GM23248 (cell line): ENCODE measurements around the gene CASTOR1. TPM values are rescaled to one million over a fixed set of nuclear protein-coding genes. Genes with fewer than 3 reads are reported as not detected.
A peak's percentile ranks its signal among the peaks of the same experiment; 100 is the strongest.
"Not testable (repeated sequence)": the region's sequence is repeated elsewhere in the genome, so short reads cannot be mapped to it uniquely, and the experiment has no call there.

Source experiments
- DNase-seq: peaks from one replicate; pipeline ENCODE4 v3.0.0-alpha.2; 2015
- H2AFZ ChIP-seq: fragments of 200-600 bp; sonication (generic); 2 replicates; pipeline ENCODE4 v1.6.1; 2016; ENCODE audit warnings: antibody characterized with exemption
- H3F3A ChIP-seq: fragments of 200-600 bp; sonication (generic); 2 replicates; pipeline ENCODE4 v1.6.1; 2016; ENCODE audit warnings: mild to moderate bottlenecking, antibody characterized with exemption, mixed run types; ENCODE audit not compliant: insufficient read depth
- H3K27ac ChIP-seq: fragments of 200-600 bp; sonication (generic); 2 replicates; pipeline ENCODE4 v1.5.1; 2016; ENCODE audit warnings: mild to moderate bottlenecking
- H3K27me3 ChIP-seq: fragments of 200-600 bp; sonication (generic); replicated peaks from 2 replicates; pipeline ENCODE4 v1.6.1; 2016; ENCODE audit warnings: mild to moderate bottlenecking; ENCODE audit not compliant: insufficient read depth
- H3K36me3 ChIP-seq: fragments of 200-600 bp; sonication (generic); 2 replicates; pipeline ENCODE4 v1.6.1; 2016; ENCODE audit warnings: low read depth, mild to moderate bottlenecking
- H3K4me1 ChIP-seq: fragments of 200-600 bp; sonication (generic); 2 replicates; pipeline ENCODE4 v1.6.1; 2016; ENCODE audit warnings: mild to moderate bottlenecking; ENCODE audit not compliant: insufficient read depth
- H3K4me2 ChIP-seq: fragments of 200-600 bp; sonication (generic); one replicate; pipeline ENCODE4 v1.6.1; 2016; ENCODE audit warnings: mild to moderate bottlenecking; ENCODE audit not compliant: unreplicated experiment
- H3K4me3 ChIP-seq: fragments of 200-600 bp; sonication (generic); 2 replicates; pipeline ENCODE4 v1.5.1; 2016; ENCODE audit warnings: mild to moderate bottlenecking
- H3K79me2 ChIP-seq: fragments of 200-600 bp; sonication (generic); 2 replicates; pipeline ENCODE4 v1.6.1; 2016; ENCODE audit warnings: mild to moderate bottlenecking; ENCODE audit not compliant: insufficient read depth
- H3K9ac ChIP-seq: fragments of 200-600 bp; sonication (generic); 2 replicates; pipeline ENCODE4 v1.6.1; 2016; ENCODE audit warnings: mild to moderate bottlenecking
- H3K9me2 ChIP-seq: fragments of 200-600 bp; sonication (generic); 2 replicates; pipeline ENCODE4 v1.6.1; 2016; ENCODE audit warnings: mixed run types, mild to moderate bottlenecking, moderate library complexity; ENCODE audit not compliant: insufficient read depth
- H3K9me3 ChIP-seq: fragments of 200-600 bp; sonication (generic); one replicate; pipeline ENCODE4 v1.6.1; 2017; ENCODE audit warnings: low read depth
- H4K20me1 ChIP-seq: fragments of 200-600 bp; sonication (generic); 2 replicates; pipeline ENCODE4 v1.6.0; 2016; ENCODE audit not compliant: insufficient read depth
- EZH2 ChIP-seq: fragments of 200-600 bp; sonication (generic); IDR thresholded peaks from 2 replicates; pipeline ENCODE4 v1.6.1; 2018; ENCODE audit warnings: antibody characterized with exemption, mild to moderate bottlenecking; ENCODE audit not compliant: insufficient read depth, poor library complexity, severe bottlenecking
- EZH2phosphoT487 ChIP-seq: fragments of 200-600 bp; sonication (generic); IDR thresholded peaks from 2 replicates; pipeline ENCODE4 v1.6.1; 2018; ENCODE audit warnings: antibody characterized with exemption, moderate library complexity, mild to moderate bottlenecking, low read depth; ENCODE audit not compliant: insufficient read depth
- WGBS, 2 experiments: methylation state at CpG; one replicate each; pipeline ENCODE4 v1.1.6; 2015 to 2017; ENCODE audit warnings: low lambda C conversion rate in 2 of 2, low coverage in 1 of 2; ENCODE audit errors: missing lambda C conversion rate in 2 of 2; 5-methylcytosine and 5-hydroxymethylcytosine counted together
- in situ Hi-C: fragments of 300-500 bp; cut with MboI; formaldehyde crosslinking; loops from 2 replicates; pipeline ENCODE4 v1.15.0; 2020
- polyA plus RNA-seq: library from polyadenylated mRNA; unstranded; fragments of >200 nt; fragmentation: Nextera tagmentation; extraction: Ambion mirVana; gene quantifications from 2 replicates; pipeline ENCODE4 v1.2.1, GENCODE V29; 2016
- total RNA-seq: library from RNA; depleted of rRNA; stranded (reverse); fragments of >200 nt; shearing (Covaris generic); gene quantifications from 2 replicates; pipeline ENCODE4 v1.2.3, GENCODE V29; 2014; rRNA removed

The CASTOR1 gene
- 10.2 and 13.4 TPM in 2 replicates for total RNA-seq
- polyA plus RNA-seq, result 8.7 and 10.2 TPM in 2 replicates

- 1% methylated on average over 62 to 84 of the region's 85 CpGs for WGBS, 2 experiments
- in situ Hi-C loops, result loop anchor here (10.0 kb wide), 1 partner anchor 95 kb away; the partner anchor contains the start of gene RNF215
These were observed at the start of gene CASTOR1 for GRCh38 chr22:30289141-30289979. TSS of gene CASTOR1 (minus strand) at chr22:30289505. CDS start at chr22:30289497, 8 bp downstream.

GRCh38 chr22:30338802-30339201 is 49.5 kb upstream of the CASTOR1 start:
- no peaks in the 10 kb centered on the region for H3K9me3 ChIP-seq
- H2AFZ ChIP-seq, result no peak overlapping the region
- no peak for TF ChIP-seq EZH2phosphoT487
- TF ChIP-seq EZH2, result no peak
- H3K27ac ChIP-seq, result no peak overlapping the region
- no peaks in the 10 kb centered on the region for H3K9me2 ChIP-seq
- H3K79me2 ChIP-seq, result no peaks in the 10 kb centered on the region
- H3K4me1 ChIP-seq, result no peaks in the 10 kb centered on the region
- no peak overlapping the region for H3K4me2 ChIP-seq
- peaks cover 69% of the 10 kb centered on the region for H3K36me3 ChIP-seq
- H3K27me3 ChIP-seq, result no peaks in the 10 kb centered on the region
- 86 to 93% methylated on average over 7 of the region's 7 CpGs for WGBS, 2 experiments
- in situ Hi-C loops, result no loop called here
- H3K9ac ChIP-seq, result no peak overlapping the region
- no peaks in the 10 kb centered on the region for H4K20me1 ChIP-seq
- H3F3A ChIP-seq, result peaks cover 1% of the 10 kb centered on the region; the same call in 1 of the 2 replicates
- no peak for DNase-seq
- no peak overlapping the region for H3K4me3 ChIP-seq

More at GRCh38 chr22:30289141-30289979, at the start of gene CASTOR1:
- H3K79me2 ChIP-seq, result no peaks in the 10 kb centered on the region
- H3K27ac ChIP-seq, result peak within 1 kb of the TSS; percentile 20
- peak; percentile 100 for DNase-seq
- H3K36me3 ChIP-seq, result no peaks in the 10 kb centered on the region; the same call in 1 of the 2 replicates
- H3K9me2 ChIP-seq, result no peaks in the 10 kb centered on the region
- peaks cover 20% of the 10 kb centered on the region for H3K4me1 ChIP-seq
- H3K4me2 ChIP-seq, result peak within 1 kb of the TSS; percentile 75
- H3K9ac ChIP-seq, result peak within 1 kb of the TSS; percentile 79
- peak within 1 kb of the TSS; percentile 82 for H3K4me3 ChIP-seq
- H3K9me3 ChIP-seq, result no peaks in the 10 kb centered on the region
- no peaks in the 10 kb centered on the region for H3K27me3 ChIP-seq
- no peak for TF ChIP-seq EZH2
- TF ChIP-seq EZH2phosphoT487, result no peak
- no peaks in the 10 kb centered on the region for H4K20me1 ChIP-seq
- peak within 1 kb of the TSS; percentile 52 for H2AFZ ChIP-seq
- peaks cover 17% of the 10 kb centered on the region for H3F3A ChIP-seq

DNA sequence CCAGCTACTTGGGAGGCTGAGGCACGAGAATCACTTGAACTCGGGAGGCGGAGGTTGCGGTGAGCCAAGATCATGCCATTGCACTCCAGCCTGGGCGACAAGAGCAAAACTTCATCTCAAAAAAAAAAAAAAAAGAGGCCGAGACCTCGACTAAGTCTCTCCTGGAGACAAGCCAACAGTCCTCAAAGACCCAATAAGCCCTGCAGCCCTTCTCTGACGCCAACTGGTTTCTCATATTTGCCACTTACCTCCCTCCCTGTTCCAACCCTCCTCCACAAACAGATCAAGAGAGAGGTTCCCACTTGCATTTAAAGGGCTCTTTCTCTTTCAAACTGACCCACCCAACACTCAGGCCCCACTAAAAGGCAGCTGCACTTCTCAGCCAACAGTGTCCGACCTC is 49.0 kb upstream of the CASTOR1 start:
- H4K20me1 ChIP-seq, H3K9me2 ChIP-seq, H3K9ac ChIP-seq, H3K4me3 ChIP-seq, DNase-seq, H3F3A ChIP-seq, H3K27me3 ChIP-seq, H3K4me2 ChIP-seq, H3K9me3 ChIP-seq, H3K27ac ChIP-seq, H3K79me2 ChIP-seq, H2AFZ ChIP-seq, H3K4me1 ChIP-seq, in situ Hi-C loops: not testable (repeated sequence)
- 79 to 89% methylated on average over 4 to 9 of the region's 9 CpGs for WGBS, 2 experiments
- H3K36me3 ChIP-seq, result peaks cover 68% of the 10 kb centered on the region

DNA sequence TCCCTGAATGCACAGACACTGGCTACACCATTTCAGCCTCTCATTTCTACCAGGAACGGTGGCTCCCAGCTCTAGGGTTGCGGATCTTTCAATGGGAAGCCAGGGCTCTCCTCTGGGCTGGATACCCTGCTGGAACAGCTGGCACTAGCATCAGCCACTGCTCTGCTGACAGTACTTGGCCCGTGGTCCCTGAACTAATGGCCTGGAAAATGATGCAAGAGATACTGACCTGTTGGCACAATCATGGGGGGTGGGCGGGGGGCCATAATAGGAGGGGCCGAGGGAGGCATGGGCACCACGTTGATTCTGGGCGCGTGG is 48.1 kb upstream of the CASTOR1 start:
- H3K27me3 ChIP-seq, result no peaks in the 10 kb centered on the region
- no peaks in the 10 kb centered on the region for H3K9me3 ChIP-seq
- DNase-seq, result no peak
- H3K9ac ChIP-seq, result no peak overlapping the region
- H3K4me3 ChIP-seq, result no peak overlapping the region
- no peak overlapping the region for H3K27ac ChIP-seq
- TF ChIP-seq EZH2 (no peak), EZH2phosphoT487 (no peak)
- no peaks in the 10 kb centered on the region for H3K4me1 ChIP-seq
- in situ Hi-C loops, result no loop called here
- H3K79me2 ChIP-seq, result no peaks in the 10 kb centered on the region
- peaks cover 62% of the 10 kb centered on the region for H3K36me3 ChIP-seq
- H3K4me2 ChIP-seq, result no peak overlapping the region
- H4K20me1 ChIP-seq, result no peaks in the 10 kb centered on the region
- peaks cover 10% of the 10 kb centered on the region for H3F3A ChIP-seq
- 82 to 84% methylated on average over 4 to 8 of the region's 8 CpGs for WGBS, 2 experiments
- no peaks in the 10 kb centered on the region for H3K9me2 ChIP-seq
- no peak overlapping the region for H2AFZ ChIP-seq
